ENCODE results near the gene ZSCAN12.

GRCh38 chr6:28424163-28424562 lies 24.6 kb upstream of the ZSCAN12 start:
- TF ChIP-seq, protein P1, sequence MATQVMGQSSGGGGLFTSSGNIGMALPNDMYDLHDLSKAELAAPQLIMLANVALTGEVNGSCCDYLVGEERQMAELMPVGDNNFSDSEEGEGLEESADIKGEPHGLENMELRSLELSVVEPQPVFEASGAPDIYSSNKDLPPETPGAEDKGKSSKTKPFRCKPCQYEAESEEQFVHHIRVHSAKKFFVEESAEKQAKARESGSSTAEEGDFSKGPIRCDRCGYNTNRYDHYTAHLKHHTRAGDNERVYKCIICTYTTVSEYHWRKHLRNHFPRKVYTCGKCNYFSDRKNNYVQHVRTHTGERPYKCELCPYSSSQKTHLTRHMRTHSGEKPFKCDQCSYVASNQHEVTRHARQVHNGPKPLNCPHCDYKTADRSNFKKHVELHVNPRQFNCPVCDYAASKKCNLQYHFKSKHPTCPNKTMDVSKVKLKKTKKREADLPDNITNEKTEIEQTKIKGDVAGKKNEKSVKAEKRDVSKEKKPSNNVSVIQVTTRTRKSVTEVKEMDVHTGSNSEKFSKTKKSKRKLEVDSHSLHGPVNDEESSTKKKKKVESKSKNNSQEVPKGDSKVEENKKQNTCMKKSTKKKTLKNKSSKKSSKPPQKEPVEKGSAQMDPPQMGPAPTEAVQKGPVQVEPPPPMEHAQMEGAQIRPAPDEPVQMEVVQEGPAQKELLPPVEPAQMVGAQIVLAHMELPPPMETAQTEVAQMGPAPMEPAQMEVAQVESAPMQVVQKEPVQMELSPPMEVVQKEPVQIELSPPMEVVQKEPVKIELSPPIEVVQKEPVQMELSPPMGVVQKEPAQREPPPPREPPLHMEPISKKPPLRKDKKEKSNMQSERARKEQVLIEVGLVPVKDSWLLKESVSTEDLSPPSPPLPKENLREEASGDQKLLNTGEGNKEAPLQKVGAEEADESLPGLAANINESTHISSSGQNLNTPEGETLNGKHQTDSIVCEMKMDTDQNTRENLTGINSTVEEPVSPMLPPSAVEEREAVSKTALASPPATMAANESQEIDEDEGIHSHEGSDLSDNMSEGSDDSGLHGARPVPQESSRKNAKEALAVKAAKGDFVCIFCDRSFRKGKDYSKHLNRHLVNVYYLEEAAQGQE (IDR thresholded peaks at IDR 0.05; ENCODE audit: insufficient read depth in 1 of 2, low read depth in 2 of 2, low read length in 2 of 2): no peak
- TF ChIP-seq TAF1 (IDR thresholded peaks at IDR 0.05; ENCODE audit: borderline replicate concordance, insufficient read depth, low read length): no peak
- TF ChIP-seq POLR2AphosphoS5 (IDR thresholded peaks at IDR 0.05; ENCODE audit: low read depth, low read length): no peak
- TF ChIP-seq SIN3A (IDR thresholded peaks at IDR 0.05; ENCODE audit: borderline replicate concordance, insufficient read depth, low read length): no peak

All from PFSK-1 (cell line).